Epithelial cell of esophagus (primary cell): ENCODE data around the gene RUFY4.

Experiments used
- DNase-seq: peaks from one replicate; pipeline ENCODE4 v3.0.0; 2010; ENCODE audit warnings: low read depth
- H3K4me3 ChIP-seq: 2 replicates; pipeline ENCODE4 v1.5.1; 2011; ENCODE audit warnings: mild to moderate bottlenecking, low read length, control low read depth
- TF ChIP-seq, protein P1 (sequence below): IDR thresholded peaks from 2 replicates; pipeline ENCODE4 v1.5.1; 2011; ENCODE audit warnings: low read depth, mild to moderate bottlenecking, low read length, control low read depth, inconsistent platforms; ENCODE audit not compliant: insufficient read depth; ENCODE audit errors: missing control alignments

The RUFY4 gene

DNA sequence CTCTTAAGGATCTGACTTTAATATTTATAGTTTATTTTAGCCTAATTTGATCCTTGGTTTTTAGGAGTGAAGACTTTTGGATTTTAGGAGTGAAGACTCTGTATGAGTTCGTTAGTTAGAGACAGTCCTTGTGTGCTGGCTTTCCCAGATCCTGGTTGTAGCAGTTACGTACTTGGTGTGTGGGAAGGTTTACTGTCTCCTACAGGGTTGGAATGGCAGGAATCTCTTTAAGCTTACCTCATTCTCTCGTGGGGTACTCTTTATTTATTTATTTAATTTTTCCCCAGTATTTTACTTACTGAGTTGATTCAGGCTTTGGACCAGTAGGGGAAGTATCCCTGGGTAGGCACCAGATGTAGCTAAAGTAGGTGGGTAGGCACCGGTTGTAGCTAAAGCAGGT, 54.9 kb downstream of the RUFY4 start:
- TF ChIP-seq, protein P1, sequence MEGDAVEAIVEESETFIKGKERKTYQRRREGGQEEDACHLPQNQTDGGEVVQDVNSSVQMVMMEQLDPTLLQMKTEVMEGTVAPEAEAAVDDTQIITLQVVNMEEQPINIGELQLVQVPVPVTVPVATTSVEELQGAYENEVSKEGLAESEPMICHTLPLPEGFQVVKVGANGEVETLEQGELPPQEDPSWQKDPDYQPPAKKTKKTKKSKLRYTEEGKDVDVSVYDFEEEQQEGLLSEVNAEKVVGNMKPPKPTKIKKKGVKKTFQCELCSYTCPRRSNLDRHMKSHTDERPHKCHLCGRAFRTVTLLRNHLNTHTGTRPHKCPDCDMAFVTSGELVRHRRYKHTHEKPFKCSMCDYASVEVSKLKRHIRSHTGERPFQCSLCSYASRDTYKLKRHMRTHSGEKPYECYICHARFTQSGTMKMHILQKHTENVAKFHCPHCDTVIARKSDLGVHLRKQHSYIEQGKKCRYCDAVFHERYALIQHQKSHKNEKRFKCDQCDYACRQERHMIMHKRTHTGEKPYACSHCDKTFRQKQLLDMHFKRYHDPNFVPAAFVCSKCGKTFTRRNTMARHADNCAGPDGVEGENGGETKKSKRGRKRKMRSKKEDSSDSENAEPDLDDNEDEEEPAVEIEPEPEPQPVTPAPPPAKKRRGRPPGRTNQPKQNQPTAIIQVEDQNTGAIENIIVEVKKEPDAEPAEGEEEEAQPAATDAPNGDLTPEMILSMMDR, result no peak

DNA sequence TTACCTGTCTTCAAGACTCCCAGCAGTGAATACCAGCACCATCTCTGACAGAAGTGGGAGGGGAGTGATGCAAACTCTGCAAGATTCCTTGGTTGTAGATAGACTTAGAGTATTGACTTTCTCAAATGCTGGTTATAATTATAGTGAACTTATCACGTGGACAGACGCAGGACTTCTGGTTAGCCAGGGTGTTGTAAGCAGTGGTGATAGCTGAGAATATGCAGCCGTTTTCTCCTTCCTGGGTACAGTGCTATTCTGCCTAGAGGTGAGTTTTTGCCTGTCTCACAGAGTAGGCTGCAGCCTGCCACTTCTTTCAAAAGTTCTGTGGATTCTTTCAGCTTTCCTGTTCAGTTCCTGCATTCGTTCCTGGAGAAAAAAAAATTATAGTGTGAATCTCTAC, 56.0 kb downstream of the RUFY4 start:
- TF ChIP-seq, protein P1, result no peak
- no peak for DNase-seq
- H3K4me3 ChIP-seq, result no peak overlapping the region

More for the DNA sequence above, 54.9 kb downstream of the RUFY4 start:
- no peak for DNase-seq
- H3K4me3 ChIP-seq, result no peak overlapping the region

DNA sequence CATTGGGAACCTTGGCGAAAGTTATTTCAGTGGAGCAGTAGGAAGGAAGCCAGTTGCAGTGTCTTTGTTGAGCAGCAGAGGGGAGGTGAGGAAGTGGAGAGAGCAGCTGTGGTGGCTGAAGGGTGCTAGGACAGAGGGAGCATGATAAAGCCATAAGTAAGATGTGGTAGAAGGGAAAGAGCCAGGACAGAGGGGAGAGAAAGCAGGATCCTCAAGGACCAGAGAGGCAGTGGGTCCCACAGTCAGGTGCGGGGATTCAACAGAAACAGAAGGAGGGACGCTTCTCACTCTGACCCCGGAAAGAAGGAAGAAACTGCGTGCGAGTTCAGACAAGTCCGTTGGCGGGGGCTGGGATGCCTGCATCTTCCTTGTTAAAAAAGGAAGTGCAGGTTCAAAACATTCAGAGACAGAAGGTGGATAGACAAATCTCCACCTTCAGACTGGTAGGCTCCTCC, 56.6 kb downstream of the RUFY4 start, which contains the start of gene CXCR2:
Gene CXCR2, plus strand, starts transcription at position 403 of the 455 bp plus-strand sequence. CDS start 8,774 bp downstream, outside the sequence.
- DNase-seq, result peak; percentile 11
- TF ChIP-seq, protein P1, result no peak
- no peak within 1 kb of the TSS for H3K4me3 ChIP-seq

DNA sequence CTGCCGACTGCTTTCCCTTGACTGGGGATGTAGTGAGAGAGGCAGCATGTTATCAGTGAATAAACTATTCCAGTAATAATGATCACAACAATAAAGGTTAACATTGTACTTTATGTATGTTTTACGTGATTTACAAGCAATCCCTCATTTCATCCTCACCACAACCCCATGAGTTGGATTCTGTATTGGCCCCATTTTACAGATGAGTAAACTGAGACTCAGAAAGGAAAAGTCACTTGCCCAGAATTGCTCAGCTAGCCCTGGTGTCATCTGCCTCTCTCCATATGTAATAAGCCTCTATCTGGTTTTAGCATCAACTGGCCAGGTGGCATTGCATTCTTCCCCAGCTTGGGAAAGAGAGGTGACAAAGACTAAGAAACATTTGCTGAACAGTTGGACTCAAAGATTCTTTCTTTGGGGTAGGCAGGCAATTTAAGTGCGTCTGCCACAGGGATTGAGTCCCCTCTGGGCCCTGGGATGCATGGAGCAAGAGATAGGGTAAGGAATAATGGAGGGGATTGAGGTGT, 58.9 kb downstream of the RUFY4 start:
- DNase-seq, result no peak
- no peak overlapping the region for H3K4me3 ChIP-seq
- TF ChIP-seq, protein P1, result no peak

- DNase-seq, result no peak
- TF ChIP-seq, protein P1, result no peak
- no peak overlapping the region for H3K4me3 ChIP-seq
These were observed 59.9 kb downstream of the RUFY4 start for GRCh38 chr2:218128781-218129457.

DNA sequence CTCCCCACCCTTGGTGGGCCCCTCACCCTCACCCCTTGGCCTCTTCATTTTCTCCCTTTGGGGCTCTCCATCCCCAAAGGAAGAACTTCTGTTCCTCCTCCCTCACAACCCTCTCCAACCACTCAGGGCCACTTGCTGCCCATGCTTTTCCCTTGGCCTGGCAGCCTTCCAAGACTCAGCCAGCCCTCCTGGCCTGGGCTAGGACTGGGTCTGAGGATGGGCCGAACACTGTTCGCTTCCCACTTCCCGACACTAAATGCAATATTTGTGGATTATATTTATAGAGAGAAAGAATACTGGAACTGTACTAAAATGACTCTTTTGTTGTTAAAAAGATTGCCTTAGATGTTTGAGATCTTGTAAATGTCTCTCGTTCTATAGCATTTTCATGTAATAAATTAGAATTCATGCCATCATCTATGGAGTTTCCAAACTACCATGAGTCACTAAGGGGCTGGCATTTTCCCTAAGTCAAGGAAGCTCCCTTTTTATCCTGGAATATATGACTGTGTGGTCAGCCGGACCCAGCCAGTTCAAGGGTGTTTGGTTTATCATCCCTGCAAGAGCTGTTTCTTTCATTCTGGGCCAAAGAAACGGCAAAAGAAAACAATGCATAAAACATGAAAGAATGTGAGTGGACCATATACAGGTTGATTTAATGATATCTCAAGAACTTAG, 60.5 kb downstream of the RUFY4 start:
- TF ChIP-seq, protein P1, result no peak
- no peak overlapping the region for H3K4me3 ChIP-seq
- DNase-seq, result peak; percentile 24

GRCh38 chr2:218130377-218130776, 61.3 kb downstream of the RUFY4 start:
- peak; percentile 7 for DNase-seq
- TF ChIP-seq, protein P1, result no peak
- no peak overlapping the region for H3K4me3 ChIP-seq
